ENCODE data around the gene LY86.
"Not testable (repeated sequence)": the region's sequence is repeated elsewhere in the genome, so short reads cannot be mapped to it uniquely, and the experiment has no call there.

LY86 gene

GRCh38 chr6:6659600-6660327, 71.2 kb downstream of the LY86 start:
- H3K27ac ChIP-seq (ENCODE audit: low read depth in 2 of 2, low read length in 2 of 2): peak overlapping the region in 1 of 2 donors; percentile 19
- H3K4me3 ChIP-seq (ENCODE audit: low read length in 2 of 2): no peak overlapping the region
- H3K4me1 ChIP-seq (ENCODE audit: control insufficient read depth in 2 of 2, insufficient read depth in 2 of 2, low read length in 2 of 2): peaks cover 4 to 7% of the 10 kb centered on the region in 2 donors
- no peaks in the 10 kb centered on the region for H3K9me3 ChIP-seq (ENCODE audit: control insufficient read depth in 2 of 2, low read length in 2 of 2)
- no peaks in the 10 kb centered on the region for H3K36me3 ChIP-seq (ENCODE audit: control insufficient read depth in 2 of 2, insufficient read depth in 2 of 2, low read length in 2 of 2)
- H3K9ac ChIP-seq (ENCODE audit: low read depth in 1 of 2, low read length in 2 of 2): no peak overlapping the region
- no peaks in the 10 kb centered on the region for H3K27me3 ChIP-seq (ENCODE audit: control insufficient read depth in 2 of 2, insufficient read depth in 2 of 2, low read length in 2 of 2)

GRCh38 chr6:6660339-6661045, 72.0 kb downstream of the LY86 start:
- H3K9me3 ChIP-seq (ENCODE audit: control insufficient read depth in 2 of 2, low read length in 2 of 2): no peaks in the 10 kb centered on the region
- no peaks in the 10 kb centered on the region for H3K36me3 ChIP-seq (ENCODE audit: control insufficient read depth in 2 of 2, insufficient read depth in 2 of 2, low read length in 2 of 2)
- no peaks in the 10 kb centered on the region for H3K27me3 ChIP-seq (ENCODE audit: control insufficient read depth in 2 of 2, insufficient read depth in 2 of 2, low read length in 2 of 2)
- no peak overlapping the region for H3K27ac ChIP-seq (ENCODE audit: low read depth in 2 of 2, low read length in 2 of 2)
- no peak overlapping the region for H3K9ac ChIP-seq (ENCODE audit: low read depth in 1 of 2, low read length in 2 of 2)
- no peak overlapping the region for H3K4me3 ChIP-seq (ENCODE audit: low read length in 2 of 2)
- peaks cover 4 to 7% of the 10 kb centered on the region in 2 donors for H3K4me1 ChIP-seq (ENCODE audit: control insufficient read depth in 2 of 2, insufficient read depth in 2 of 2, low read length in 2 of 2)

- Histone ChIP-seq H3K36me3 (ENCODE audit: control insufficient read depth in 2 of 2, insufficient read depth in 2 of 2, low read length in 2 of 2) (no peaks in the 10 kb centered on the region), H3K9me3 (ENCODE audit: control insufficient read depth in 2 of 2, low read length in 2 of 2) (no peaks in the 10 kb centered on the region), H3K4me3 (ENCODE audit: low read length in 2 of 2) (no peak overlapping the region), H3K27ac (ENCODE audit: low read depth in 2 of 2, low read length in 2 of 2) (no peak overlapping the region), H3K27me3 (ENCODE audit: control insufficient read depth in 2 of 2, insufficient read depth in 2 of 2, low read length in 2 of 2) (no peaks in the 10 kb centered on the region), H3K9ac (ENCODE audit: low read depth in 1 of 2, low read length in 2 of 2) (no peak overlapping the region), H3K4me1 (ENCODE audit: control insufficient read depth in 2 of 2, insufficient read depth in 2 of 2, low read length in 2 of 2) (peaks cover 4 to 7% of the 10 kb centered on the region in 2 donors)
Observed at GRCh38 chr6:6661191-6661590, 72.7 kb downstream of the LY86 start.

- Histone ChIP-seq H3K27me3 (ENCODE audit: control insufficient read depth in 2 of 2, insufficient read depth in 2 of 2, low read length in 2 of 2) (no peaks in the 10 kb centered on the region), H3K36me3 (ENCODE audit: control insufficient read depth in 2 of 2, insufficient read depth in 2 of 2, low read length in 2 of 2) (no peaks in the 10 kb centered on the region), H3K4me1 (ENCODE audit: control insufficient read depth in 2 of 2, insufficient read depth in 2 of 2, low read length in 2 of 2) (peaks cover 4 to 7% of the 10 kb centered on the region in 2 donors), H3K4me3 (ENCODE audit: low read length in 2 of 2) (no peak overlapping the region), H3K9ac (ENCODE audit: low read depth in 1 of 2, low read length in 2 of 2) (no peak overlapping the region), H3K9me3 (ENCODE audit: control insufficient read depth in 2 of 2, low read length in 2 of 2) (no peaks in the 10 kb centered on the region), H3K27ac (ENCODE audit: low read depth in 2 of 2, low read length in 2 of 2) (no peak overlapping the region)
Observed at GRCh38 chr6:6661684-6662083, 73.2 kb downstream of the LY86 start.

GRCh38 chr6:6663421-6664135, 75.1 kb downstream of the LY86 start:
- Histone ChIP-seq H3K9ac (ENCODE audit: low read depth in 1 of 2, low read length in 2 of 2) (no peak overlapping the region), H3K27me3 (ENCODE audit: control insufficient read depth in 2 of 2, insufficient read depth in 2 of 2, low read length in 2 of 2) (no peaks in the 10 kb centered on the region), H3K36me3 (ENCODE audit: control insufficient read depth in 2 of 2, insufficient read depth in 2 of 2, low read length in 2 of 2) (no peaks in the 10 kb centered on the region), H3K4me3 (ENCODE audit: low read length in 2 of 2) (no peak overlapping the region), H3K9me3 (ENCODE audit: control insufficient read depth in 2 of 2, low read length in 2 of 2) (no peaks in the 10 kb centered on the region), H3K4me1 (ENCODE audit: control insufficient read depth in 2 of 2, insufficient read depth in 2 of 2, low read length in 2 of 2) (peaks cover 4 to 7% of the 10 kb centered on the region in 2 donors), H3K27ac (ENCODE audit: low read depth in 2 of 2, low read length in 2 of 2) (no peak overlapping the region)

- H3K4me1 ChIP-seq (ENCODE audit: control insufficient read depth in 2 of 2, insufficient read depth in 2 of 2, low read length in 2 of 2): peaks cover 4 to 7% of the 10 kb centered on the region in 2 donors
- H3K27ac ChIP-seq (ENCODE audit: low read depth in 2 of 2, low read length in 2 of 2): no peak overlapping the region
- H3K9ac ChIP-seq (ENCODE audit: low read depth in 1 of 2, low read length in 2 of 2): no peak overlapping the region
- no peaks in the 10 kb centered on the region for H3K27me3 ChIP-seq (ENCODE audit: control insufficient read depth in 2 of 2, insufficient read depth in 2 of 2, low read length in 2 of 2)
- H3K9me3 ChIP-seq (ENCODE audit: control insufficient read depth in 2 of 2, low read length in 2 of 2): no peaks in the 10 kb centered on the region
- H3K4me3 ChIP-seq (ENCODE audit: low read length in 2 of 2): no peak overlapping the region
- no peaks in the 10 kb centered on the region for H3K36me3 ChIP-seq (ENCODE audit: control insufficient read depth in 2 of 2, insufficient read depth in 2 of 2, low read length in 2 of 2)
Observed at GRCh38 chr6:6665555-6666243, 77.2 kb downstream of the LY86 start.

GRCh38 chr6:6670150-6670549, 81.6 kb downstream of the LY86 start:
- not testable (repeated sequence) for H3K9me3 ChIP-seq (ENCODE audit: control insufficient read depth in 2 of 2, low read length in 2 of 2)

GRCh38 chr6:6674872-6675271, 86.4 kb downstream of the LY86 start:
- no peak overlapping the region for H3K27ac ChIP-seq (ENCODE audit: low read depth in 2 of 2, low read length in 2 of 2)
- no peaks in the 10 kb centered on the region for H3K36me3 ChIP-seq (ENCODE audit: control insufficient read depth in 2 of 2, insufficient read depth in 2 of 2, low read length in 2 of 2)
- H3K4me3 ChIP-seq (ENCODE audit: low read length in 2 of 2): no peak overlapping the region
- no peaks in the 10 kb centered on the region for H3K9me3 ChIP-seq (ENCODE audit: control insufficient read depth in 2 of 2, low read length in 2 of 2)
- H3K9ac ChIP-seq (ENCODE audit: low read depth in 1 of 2, low read length in 2 of 2): no peak overlapping the region
- no peaks in the 10 kb centered on the region for H3K27me3 ChIP-seq (ENCODE audit: control insufficient read depth in 2 of 2, insufficient read depth in 2 of 2, low read length in 2 of 2)
- peaks cover 17 to 24% of the 10 kb centered on the region in 2 donors for H3K4me1 ChIP-seq (ENCODE audit: control insufficient read depth in 2 of 2, insufficient read depth in 2 of 2, low read length in 2 of 2)

More at GRCh38 chr6:6670150-6670549, 81.6 kb downstream of the LY86 start:
- not testable (repeated sequence) for H3K36me3 ChIP-seq (ENCODE audit: control insufficient read depth in 2 of 2, insufficient read depth in 2 of 2, low read length in 2 of 2); H3K4me1 ChIP-seq (ENCODE audit: control insufficient read depth in 2 of 2, insufficient read depth in 2 of 2, low read length in 2 of 2); H3K9ac ChIP-seq (ENCODE audit: low read depth in 1 of 2, low read length in 2 of 2); H3K27ac ChIP-seq (ENCODE audit: low read depth in 2 of 2, low read length in 2 of 2); H3K4me3 ChIP-seq (ENCODE audit: low read length in 2 of 2); H3K27me3 ChIP-seq (ENCODE audit: control insufficient read depth in 2 of 2, insufficient read depth in 2 of 2, low read length in 2 of 2)

GRCh38 chr6:6676910-6677441, 88.5 kb downstream of the LY86 start:
- H3K9me3 ChIP-seq (ENCODE audit: control insufficient read depth in 2 of 2, low read length in 2 of 2): no peaks in the 10 kb centered on the region
- H3K9ac ChIP-seq (ENCODE audit: low read depth in 1 of 2, low read length in 2 of 2): peak overlapping the region in 1 of 2 donors; percentile 20
- no peaks in the 10 kb centered on the region for H3K27me3 ChIP-seq (ENCODE audit: control insufficient read depth in 2 of 2, insufficient read depth in 2 of 2, low read length in 2 of 2)
- no peaks in the 10 kb centered on the region for H3K36me3 ChIP-seq (ENCODE audit: control insufficient read depth in 2 of 2, insufficient read depth in 2 of 2, low read length in 2 of 2)
- H3K4me3 ChIP-seq (ENCODE audit: low read length in 2 of 2): peak overlapping the region in 1 of 2 donors; percentile 42
- peak overlapping the region; percentile 84 to 88 for H3K27ac ChIP-seq (ENCODE audit: low read depth in 2 of 2, low read length in 2 of 2)
- peaks cover 18 to 24% of the 10 kb centered on the region in 2 donors for H3K4me1 ChIP-seq (ENCODE audit: control insufficient read depth in 2 of 2, insufficient read depth in 2 of 2, low read length in 2 of 2)

Measured in mucosa of rectum (tissue), 2 donors.